Type B pancreatic cell (in vitro differentiated cells): ENCODE data around the gene MXD1. TPM values are rescaled to one million over a fixed set of nuclear protein-coding genes. Genes with fewer than 3 reads are reported as not detected.

Experiments used
- DNase-seq: peaks from one replicate; pipeline ENCODE4 v3.0.0; 2021; ENCODE audit warnings: mixed read lengths; ENCODE audit not compliant: unreplicated experiment; ENCODE audit errors: extremely low spot score
- H3K27ac Mint-ChIP-seq: 2 replicates; pipeline ENCODE4 v1.8.0; 2021; ENCODE audit warnings: mild to moderate bottlenecking, mixed read lengths
- H3K27me3 Mint-ChIP-seq: 2 replicates; pipeline ENCODE4 v1.8.0; 2021; ENCODE audit warnings: mixed read lengths
- H3K36me3 Mint-ChIP-seq: 2 replicates; pipeline ENCODE4 v1.8.0; 2021; ENCODE audit warnings: mixed read lengths
- H3K4me1 Mint-ChIP-seq: one replicate; pipeline ENCODE4 v1.8.0; 2021; ENCODE audit warnings: mixed read lengths; ENCODE audit not compliant: unreplicated experiment
- H3K4me3 Mint-ChIP-seq: 2 replicates; pipeline ENCODE4 v1.8.0; 2021; ENCODE audit warnings: mild to moderate bottlenecking, mixed read lengths
- H3K9me3 Mint-ChIP-seq: 2 replicates; pipeline ENCODE4 v1.8.0; 2021; ENCODE audit warnings: mixed read lengths
- CTCF ChIP-seq: fragments of 200-600 bp; sonication (generic); conservative IDR thresholded peaks from 2 replicates; pipeline ENCODE4 v1.5.0; 2021; ENCODE audit warnings: antibody characterized with exemption, mild to moderate bottlenecking
- total RNA-seq: library from RNA; stranded (reverse); gene quantifications from 2 replicates; pipeline ENCODE4 v1.2.1, GENCODE V29; 2021; ENCODE audit warnings: low replicate concordance

Gene MXD1
- total RNA-seq, 1 donor from 2014 or later = 14.0 TPM

GRCh38 chr2:69943000-69943842, 28.3 kb downstream of the MXD1 start:
- Mint-ChIP-seq H3K27ac (no peak overlapping the region), H3K4me3 (no peak overlapping the region), H3K4me1 (peaks cover 3% of the 10 kb centered on the region), H3K9me3 (no peaks in the 10 kb centered on the region), H3K36me3 (peaks cover 23% of the 10 kb centered on the region), H3K27me3 (no peaks in the 10 kb centered on the region)
- no peak for DNase-seq
- no peak for TF ChIP-seq CTCF

GRCh38 chr2:69943843-69944525, 29.1 kb downstream of the MXD1 start:
- no peak for TF ChIP-seq CTCF

GRCh38 chr2:69944756-69945155, 29.8 kb downstream of the MXD1 start:
- Mint-ChIP-seq H3K27me3 (no peaks in the 10 kb centered on the region), H3K36me3 (peaks cover 10% of the 10 kb centered on the region), H3K4me3 (no peak overlapping the region), H3K9me3 (no peaks in the 10 kb centered on the region), H3K27ac (no peak overlapping the region), H3K4me1 (peaks cover under 1% of the 10 kb centered on the region)
- DNase-seq = no peak
- TF ChIP-seq CTCF = no peak

More at GRCh38 chr2:69943843-69944525, 29.1 kb downstream of the MXD1 start:
- H3K27ac Mint-ChIP-seq = no peak overlapping the region
- no peaks in the 10 kb centered on the region for H3K9me3 Mint-ChIP-seq
- no peak overlapping the region for H3K4me3 Mint-ChIP-seq
- peaks cover 15% of the 10 kb centered on the region for H3K36me3 Mint-ChIP-seq
- H3K4me1 Mint-ChIP-seq = peaks cover 3% of the 10 kb centered on the region
- H3K27me3 Mint-ChIP-seq = no peaks in the 10 kb centered on the region
- no peak for DNase-seq

- Mint-ChIP-seq H3K4me1 (no peaks in the 10 kb centered on the region), H3K4me3 (no peak overlapping the region), H3K27ac (no peak overlapping the region), H3K9me3 (no peaks in the 10 kb centered on the region), H3K36me3 (peaks cover 10% of the 10 kb centered on the region), H3K27me3 (no peaks in the 10 kb centered on the region)
- no peak for TF ChIP-seq CTCF
- no peak for DNase-seq
These were observed 30.5 kb downstream of the MXD1 start for GRCh38 chr2:69945441-69945840.

GRCh38 chr2:69945941-69946340, 31.0 kb downstream of the MXD1 start:
- H3K4me1 Mint-ChIP-seq = no peaks in the 10 kb centered on the region
- H3K9me3 Mint-ChIP-seq = no peaks in the 10 kb centered on the region
- no peak for DNase-seq
- no peak for TF ChIP-seq CTCF
- peaks cover 10% of the 10 kb centered on the region for H3K36me3 Mint-ChIP-seq
- no peaks in the 10 kb centered on the region for H3K27me3 Mint-ChIP-seq
- no peak overlapping the region for H3K4me3 Mint-ChIP-seq
- no peak overlapping the region for H3K27ac Mint-ChIP-seq
